Metanephros (tissue), 1 donor: ENCODE data around the gene C3orf80. TPM values are rescaled to one million over a fixed set of nuclear protein-coding genes. Genes with fewer than 3 reads are reported as not detected.

Source experiments
- total RNA-seq: library from RNA; depleted of rRNA; stranded (reverse); fragments of >200 nt; gene quantifications from one replicate; pipeline ENCODE4 v1.2.3, GENCODE V29; 2014

C3orf80 gene
- 0.53 TPM for total RNA-seq

GRCh38 chr3:160225176-160226025 is at the start of gene C3orf80:
TSS of gene C3orf80 (plus strand) at chr3:160225422. CDS start at chr3:160225636, 214 bp downstream.

Other genes with a start within 250 kb of the C3orf80 start
- 2.5 TPM for gene IL12A, start 236.6 kb upstream of the C3orf80 start, total RNA-seq
- 36.3 TPM for gene IFT80, start 173.8 kb downstream of the C3orf80 start, total RNA-seq
- 77.5 TPM for gene SMC4, start 174.2 kb downstream of the C3orf80 start, total RNA-seq
- gene TRIM59, start 224.4 kb downstream of the C3orf80 start, total RNA-seq = 15.9 TPM